Fibroblast of villous mesenchyme (primary cell): Measurements from ENCODE around the gene CNTNAP4. TPM values are rescaled to one million over a fixed set of nuclear protein-coding genes. Genes with fewer than 3 reads are reported as not detected.

ENCODE experiments used
- DNase-seq: peaks from one replicate; pipeline ENCODE4 v3.0.0-alpha.2; 2010; ENCODE audit warnings: low read depth
- H3K4me3 ChIP-seq: 2 replicates; pipeline ENCODE4 v1.5.1; 2011; ENCODE audit warnings: low read depth, mild to moderate bottlenecking, low read length
- CTCF ChIP-seq: IDR thresholded peaks from 2 replicates; pipeline ENCODE4 v1.5.1; 2012; ENCODE audit warnings: low read depth, mild to moderate bottlenecking, low read length; ENCODE audit not compliant: insufficient read depth
- total RNA-seq: library from RNA; depleted of rRNA; stranded (reverse); fragments of >200 nt; gene quantifications from 2 replicates; pipeline ENCODE4 v1.2.3, GENCODE V29; 2012

The CNTNAP4 gene
- total RNA-seq, 1 donor: not detected

DNA sequence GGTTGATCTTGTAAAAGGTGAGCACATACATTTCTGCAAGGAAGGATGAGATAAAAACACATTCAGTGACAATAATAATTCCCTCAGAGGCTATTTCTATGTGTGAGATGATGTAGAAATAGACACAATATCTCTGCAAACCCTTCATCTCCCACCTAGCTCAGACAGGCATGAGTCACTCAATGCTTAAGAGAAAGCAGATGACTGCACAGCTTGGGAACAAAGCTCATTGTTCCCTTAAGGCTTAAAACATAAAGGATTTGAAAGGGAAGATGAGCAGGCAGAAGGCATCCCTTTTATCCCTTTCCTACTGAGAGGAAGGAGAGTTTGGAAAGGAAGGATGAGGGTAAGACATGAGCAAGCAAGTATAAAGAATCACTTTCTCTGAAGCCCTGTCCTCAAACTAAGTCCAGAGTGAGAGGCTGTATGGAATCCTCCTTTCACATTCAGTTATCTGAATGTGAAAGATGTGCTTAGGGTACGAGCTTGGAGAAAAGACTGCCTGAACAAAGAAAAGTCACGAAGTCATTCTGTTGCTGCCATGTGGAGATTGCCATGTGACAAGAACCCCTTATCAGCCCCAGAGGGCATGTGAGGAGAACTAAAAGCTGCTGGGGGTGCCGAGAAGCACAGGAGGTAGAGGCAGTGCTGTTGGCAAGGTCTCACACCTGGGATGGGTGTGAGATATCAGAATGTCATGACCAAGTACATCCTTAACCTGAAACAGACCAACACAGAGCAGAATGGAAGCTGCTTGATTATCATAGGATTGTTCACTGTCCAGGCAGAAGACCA, 58.2 kb downstream of the CNTNAP4 start:
- DNase-seq: no peak
- no peak for TF ChIP-seq CTCF
- H3K4me3 ChIP-seq: no peak overlapping the region

DNA sequence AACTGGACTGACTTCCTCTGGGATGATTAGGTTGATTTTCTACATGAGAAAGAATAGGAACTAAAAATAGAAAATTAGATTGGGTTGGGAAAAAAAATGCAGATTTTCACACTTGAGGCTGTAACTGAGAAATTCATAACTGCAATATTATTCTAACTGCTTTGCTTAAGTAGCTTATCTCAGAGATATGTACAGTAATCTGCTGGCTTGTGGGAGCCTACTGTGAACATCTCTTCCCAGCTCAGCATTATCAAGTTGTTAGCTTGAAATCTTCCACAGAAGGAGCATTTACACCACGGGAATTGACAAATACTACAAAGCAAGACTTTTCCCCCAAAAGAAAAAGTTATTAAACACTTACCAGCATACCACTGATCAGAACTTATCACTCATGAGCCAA, 58.9 kb downstream of the CNTNAP4 start:
- no peak for TF ChIP-seq CTCF
- no peak overlapping the region for H3K4me3 ChIP-seq

GRCh38 chr16:76338472-76338871, 61.3 kb downstream of the CNTNAP4 start:
- DNase-seq: no peak
- no peak for TF ChIP-seq CTCF
- no peak overlapping the region for H3K4me3 ChIP-seq

More for the DNA sequence above, 58.9 kb downstream of the CNTNAP4 start:
- DNase-seq: no peak

DNA sequence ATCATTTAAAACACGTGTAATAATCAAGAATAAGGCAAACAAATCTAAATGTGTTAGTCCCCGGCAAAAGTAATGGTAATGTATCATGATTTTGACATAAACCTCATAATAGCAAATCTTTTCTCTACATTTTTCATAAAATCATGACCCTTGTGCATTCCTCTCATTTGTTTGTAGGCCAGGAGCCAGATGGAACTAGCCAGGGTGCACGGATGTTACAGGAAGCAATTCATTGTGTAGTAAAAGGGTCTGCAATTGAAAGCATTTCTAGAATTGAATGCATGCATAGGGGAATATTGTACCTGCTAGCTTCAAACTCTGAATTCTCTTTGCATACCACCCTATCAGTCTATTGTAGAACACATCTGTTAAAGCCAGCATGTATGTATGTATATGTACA, 66.6 kb downstream of the CNTNAP4 start:
- TF ChIP-seq CTCF: no peak
- DNase-seq: no peak
- no peak overlapping the region for H3K4me3 ChIP-seq

GRCh38 chr16:76345163-76345661, 68.0 kb downstream of the CNTNAP4 start:
- no peak for DNase-seq
- H3K4me3 ChIP-seq: no peak overlapping the region
- no peak for TF ChIP-seq CTCF

GRCh38 chr16:76346210-76346609, 69.0 kb downstream of the CNTNAP4 start:
- no peak for DNase-seq
- TF ChIP-seq CTCF: no peak
- H3K4me3 ChIP-seq: no peak overlapping the region

DNA sequence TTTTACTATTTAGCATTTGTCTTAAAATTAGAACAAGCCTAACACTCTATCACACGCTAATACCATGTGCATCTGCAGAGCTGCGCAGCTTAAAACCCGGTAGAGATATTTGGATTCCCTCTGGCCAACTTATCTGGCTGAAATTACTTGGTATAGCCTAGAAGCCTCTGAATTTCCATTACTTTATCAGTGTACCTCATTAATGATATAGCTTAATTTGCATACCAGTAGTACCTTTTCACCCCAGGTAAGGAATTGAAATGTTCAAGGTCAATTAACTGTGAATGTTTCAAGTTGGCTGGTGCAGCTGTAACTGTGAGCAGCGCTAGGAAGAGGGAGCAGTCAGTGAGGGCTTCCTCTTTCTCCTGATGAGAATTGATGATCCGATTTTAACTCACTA, 74.2 kb downstream of the CNTNAP4 start:
- DNase-seq: no peak
- TF ChIP-seq CTCF: no peak
- H3K4me3 ChIP-seq: no peak overlapping the region
